A204.1 (cell line): ENCODE data around the gene CRHR1.

Experiments
- FAIRE-seq: peaks from 2 replicates; lab custom pipeline; 2012; peaks lifted over from hg19 to GRCh38; lab: Jason Lieb, UNC

Gene CRHR1

DNA sequence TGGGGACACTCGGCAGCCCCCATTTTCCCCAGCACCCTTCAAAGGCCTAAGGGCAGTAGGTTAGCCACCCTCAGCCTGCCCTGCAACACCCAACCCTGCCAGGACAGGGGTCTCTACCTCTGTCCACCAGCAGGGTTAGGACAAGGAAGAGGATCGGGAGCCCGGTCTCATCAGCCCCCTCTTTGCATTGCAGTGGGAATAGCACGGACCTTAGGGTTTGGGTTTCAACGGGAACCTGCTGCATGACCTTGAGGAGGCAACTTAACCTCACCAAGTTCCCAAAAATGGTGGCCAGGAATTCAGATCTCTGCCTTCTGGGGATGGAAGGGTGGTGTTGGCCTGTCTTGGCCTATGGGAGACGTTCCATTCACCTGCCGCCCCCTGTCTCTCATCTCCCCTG lies 40.4 kb downstream of the CRHR1 start:
- no peak for FAIRE-seq

DNA sequence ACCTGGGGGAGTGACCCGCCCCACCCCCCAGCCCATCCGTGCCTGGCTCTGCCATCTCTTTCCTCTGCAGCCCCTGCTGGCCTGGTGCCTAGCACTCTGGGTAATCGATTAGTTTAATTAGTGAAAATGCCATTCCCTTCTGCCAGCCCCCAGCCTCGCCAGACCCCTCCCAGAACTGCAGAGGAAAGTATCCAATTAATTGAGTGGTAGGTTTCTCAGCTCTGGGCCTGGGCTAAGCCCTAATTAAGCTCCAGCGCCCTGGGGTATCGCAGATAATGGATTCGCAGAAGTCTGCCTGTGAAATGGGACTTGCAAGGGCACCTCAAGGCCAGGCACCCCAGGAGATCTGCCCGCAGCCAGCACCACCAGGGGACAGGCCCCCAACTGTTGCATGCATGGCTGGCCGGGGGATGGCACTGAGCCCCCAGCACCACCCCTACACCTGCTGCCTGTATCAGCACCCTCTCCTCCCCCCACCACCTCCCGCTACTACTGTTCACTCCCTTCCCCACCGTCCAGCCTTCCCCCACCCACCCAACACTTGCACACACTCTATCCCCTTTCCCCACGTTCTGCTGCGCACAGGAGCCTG lies 40.9 kb downstream of the CRHR1 start:
- FAIRE-seq = no peak

DNA sequence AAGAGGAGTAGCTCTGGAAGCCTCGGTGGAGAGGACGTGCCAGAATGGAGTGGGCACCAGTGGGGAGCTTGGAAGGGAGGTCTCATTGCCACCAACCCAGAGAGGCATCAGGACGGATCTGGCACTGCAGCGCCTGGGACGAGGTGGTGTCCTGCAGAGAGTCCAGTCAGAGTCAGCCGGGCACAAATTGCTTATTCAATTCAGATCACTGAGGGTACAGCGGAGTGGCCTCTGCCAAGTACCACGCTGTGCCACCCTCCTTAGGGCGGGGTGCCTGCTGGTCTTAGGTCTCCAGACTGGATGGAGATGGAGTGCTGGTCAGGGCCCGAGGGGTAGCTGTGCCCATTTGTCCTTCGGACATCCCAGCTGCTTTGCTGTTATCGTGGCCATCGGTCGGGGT lies 41.7 kb downstream of the CRHR1 start:
- no peak for FAIRE-seq

GRCh38 chr17:45826919-45827588 lies 42.9 kb downstream of the CRHR1 start:
- FAIRE-seq = no peak

- no peak for FAIRE-seq
These were observed 44.1 kb downstream of the CRHR1 start for GRCh38 chr17:45828171-45828570.

DNA sequence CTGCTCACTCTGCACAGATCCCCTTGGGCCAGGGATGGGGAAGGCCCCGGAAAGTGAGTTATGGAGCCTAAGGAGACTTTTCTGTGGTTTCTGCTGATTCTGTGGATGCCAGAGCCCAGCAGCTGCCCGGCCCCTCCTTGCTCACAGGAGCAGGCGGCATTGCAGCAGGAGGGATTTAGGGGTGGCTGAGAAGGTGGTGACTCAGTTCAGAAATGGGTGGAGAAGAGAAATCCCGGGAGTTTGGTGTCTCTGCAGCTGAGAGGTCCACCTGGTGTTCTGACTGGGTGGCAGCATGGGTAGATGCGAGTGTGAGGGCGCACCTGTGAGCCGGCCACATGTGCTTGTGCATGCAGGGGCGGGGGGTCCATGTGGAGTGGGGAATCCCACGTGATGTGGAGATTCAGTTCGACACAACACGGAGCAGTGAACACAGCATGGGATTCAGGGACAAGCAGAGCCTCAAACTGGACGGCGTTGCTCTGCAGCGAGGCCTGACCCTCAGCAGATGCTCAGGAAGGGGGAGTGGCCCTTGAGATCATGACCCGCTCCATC lies 44.5 kb downstream of the CRHR1 start:
- FAIRE-seq = no peak

GRCh38 chr17:45833920-45834319 lies 49.8 kb downstream of the CRHR1 start:
- FAIRE-seq = no peak

- FAIRE-seq = no peak
These were observed 50.6 kb downstream of the CRHR1 start for GRCh38 chr17:45834471-45835396.

GRCh38 chr17:45835481-45835880 lies 51.4 kb downstream of the CRHR1 start:
- FAIRE-seq = no peak

GRCh38 chr17:45836047-45837044 lies 52.2 kb downstream of the CRHR1 start:
- no peak for FAIRE-seq

- no peak for FAIRE-seq
These were observed 53.1 kb downstream of the CRHR1 start for GRCh38 chr17:45837187-45837586.

- no peak for FAIRE-seq
These were observed 53.5 kb downstream of the CRHR1 start for GRCh38 chr17:45837603-45838002.

GRCh38 chr17:45838751-45839295 lies 54.7 kb downstream of the CRHR1 start:
- no peak for FAIRE-seq

DNA sequence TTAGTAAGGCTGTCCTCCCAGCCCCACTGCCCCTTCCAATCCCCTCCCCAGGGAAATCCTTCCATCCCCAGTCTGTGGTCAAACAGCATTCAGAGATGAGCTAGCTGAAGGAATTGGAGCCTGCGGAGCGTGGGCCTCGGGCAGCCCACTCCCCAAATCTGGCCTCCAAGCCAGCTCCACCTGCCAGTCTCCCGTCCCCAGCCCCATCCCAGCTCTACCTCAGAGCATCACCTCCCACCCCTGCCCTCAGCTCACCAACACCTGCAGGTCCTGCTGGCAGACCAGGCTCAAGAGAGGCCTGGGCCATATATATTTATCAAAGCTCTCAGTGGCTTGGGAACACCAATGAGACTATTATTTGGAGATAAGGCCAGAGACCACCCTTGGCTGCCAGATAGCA lies 55.3 kb downstream of the CRHR1 start:
- FAIRE-seq = no peak

GRCh38 chr17:45841186-45841585 lies 57.1 kb downstream of the CRHR1 start:
- no peak for FAIRE-seq

GRCh38 chr17:45841883-45842525 lies 57.9 kb downstream of the CRHR1 start:
- no peak for FAIRE-seq

DNA sequence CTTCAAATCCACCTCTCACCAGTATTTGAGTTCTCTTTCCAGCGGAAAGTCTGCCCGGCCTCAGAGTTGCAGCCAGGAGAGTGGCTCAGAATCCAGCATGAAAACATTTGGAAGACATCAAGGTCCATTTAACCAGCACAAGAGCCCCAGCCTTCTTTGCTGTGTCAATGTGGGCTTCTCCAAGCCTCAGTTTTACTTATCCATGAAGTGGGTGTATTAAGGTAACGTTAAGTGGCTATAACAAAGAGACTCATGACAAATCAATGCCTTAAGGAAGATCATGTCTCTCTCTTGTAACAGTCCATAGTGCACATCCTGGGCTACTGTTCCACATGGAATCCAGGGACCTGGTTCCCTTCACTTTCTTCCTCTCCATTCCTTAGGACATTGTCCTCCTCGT lies 59.6 kb downstream of the CRHR1 start:
- FAIRE-seq = no peak

GRCh38 chr17:45844695-45845375 lies 60.7 kb downstream of the CRHR1 start, which contains the start of gene SPPL2C:
Gene SPPL2C, plus strand, starts transcription at chr17:45844881. Its CDS starts 26 bp downstream, at chr17:45844907.
- no peak for FAIRE-seq

- no peak for FAIRE-seq
These were observed 61.5 kb downstream of the CRHR1 start for GRCh38 chr17:45845376-45846185.
